ENCODE data around the gene ATG4B. TPM values are rescaled to one million over a fixed set of nuclear protein-coding genes. Genes with fewer than 3 reads are reported as not detected.

ATG4B gene
- total and polyA plus RNA-seq, 9 of the 15 experiments (the other 6 are each of a cell fraction or from before 2014, with no cell fraction given), result 5.9 to 58.8 (median 35.6) TPM

- H3K4me3 ChIP-seq, result no peak overlapping the region
- no peak overlapping the region for H2AFZ ChIP-seq (ENCODE audit: low read depth, low read length)
- H3K27me3 ChIP-seq (ENCODE audit: control insufficient read depth in 2 of 2, insufficient read depth in 2 of 2, low read length in 2 of 2), result no peaks in the 10 kb centered on the region
- no peaks in the 10 kb centered on the region for H3K9me3 ChIP-seq (replicated peaks; ENCODE audit: control insufficient read depth, insufficient read depth, low read depth, low read length)
- no peak for TF ChIP-seq ZNF444 (CRISPR knock-in tag; IDR thresholded peaks at IDR 0.05)
- TF ChIP-seq ZNF165 (CRISPR knock-in tag; IDR thresholded peaks at IDR 0.05; ENCODE audit: borderline replicate concordance), result no peak
- no peak for TF ChIP-seq NCOA6 (IDR thresholded peaks at IDR 0.05)
- no peak for TF ChIP-seq BHLHE40 (IDR thresholded peaks at IDR 0.05; ENCODE audit: low read length)
- no peak for TF ChIP-seq SUPT5H (IDR thresholded peaks at IDR 0.05)
- no peak for TF ChIP-seq ZNF695 (CRISPR knock-in tag; IDR thresholded peaks at IDR 0.05)
- no peak for TF ChIP-seq RAD21 (CRISPR knock-in tag; conservative IDR thresholded peaks at IDR 0.05 in 1 of 2, IDR thresholded peaks at IDR 0.05 in 1 of 2)
- no peak for TF ChIP-seq NFIC (IDR thresholded peaks at IDR 0.05)
- no peak for TF ChIP-seq ZZZ3 (IDR thresholded peaks at IDR 0.05)
- TF ChIP-seq CCAR2 (IDR thresholded peaks at IDR 0.05; ENCODE audit: low read depth, low read length), result no peak
- no peak for TF ChIP-seq HMBOX1 (IDR thresholded peaks at IDR 0.05)
- TF ChIP-seq TCFL5 (CRISPR knock-in tag; conservative IDR thresholded peaks at IDR 0.05), result no peak
- H3K36me3 ChIP-seq (ENCODE audit: control insufficient read depth, insufficient read depth, low read length), result peaks cover 14% of the 10 kb centered on the region; the same call in 1 of the 3 replicates
- no peak overlapping the region for H3K27ac ChIP-seq (ENCODE audit: extremely low read depth, low read depth, low read length)
- ATAC-seq (no peak), FAIRE-seq (no peak), DNase-seq (ENCODE audit: extremely low read depth in 1 of 4, low spot score in 3 of 4) (no peak)
- CTCF ChIA-PET (ENCODE audit: low intra/inter-chr PET ratio), result no interaction called here
- POLR2A ChIA-PET, result interaction anchor here (0.7 kb wide), 1 partner anchor 9 kb away, joined by 3 read pairs; the partner anchor contains the start of gene DTYMK
- peaks cover 4% of the 10 kb centered on the region; the same call in 2 of the 3 replicates for H3K79me2 ChIP-seq (ENCODE audit: control insufficient read depth, insufficient read depth, low read length)
- intact Hi-C loops (cut with micrococcal nuclease), result no loop called here
- peaks cover 0 to 4% of the 10 kb centered on the region in 2 experiments; a peak in 2 of 5 replicates for H3K4me1 ChIP-seq (replicated peaks in 1 of 2; ENCODE audit: control insufficient read depth in 2 of 2, insufficient read depth in 2 of 2, low read length in 2 of 2)
- BruUV-seq (replicated peaks), result no TSS peak
- in situ Hi-C loops (cut with MboI), result no loop called here
- H4K20me1 ChIP-seq (replicated peaks; ENCODE audit: control insufficient read depth, insufficient read depth, low read length), result no peaks in the 10 kb centered on the region
- no peak overlapping the region for H3K4me2 ChIP-seq (ENCODE audit: insufficient read depth, low read length)
- H3K9ac ChIP-seq (ENCODE audit: insufficient read depth in 1 of 2, low read depth in 2 of 2, low read length in 2 of 2), result no peak overlapping the region
- no peaks in the 10 kb centered on the region for H3K9me1 ChIP-seq (ENCODE audit: control insufficient read depth, insufficient read depth, low read length)
- 93% methylated on average over 4 of the region's 4 CpGs for WGBS (ENCODE audit: insufficient coverage, low coverage, missing lambda C conversion rate)
These were observed 58.2 kb downstream of the ATG4B start for GRCh38 chr2:241695651-241696050.
